IMR-90 (cell line): Measurements from ENCODE around the gene TVP23A. TPM values are rescaled to one million over a fixed set of nuclear protein-coding genes. Genes with fewer than 3 reads are reported as not detected.

ENCODE experiments used
- ATAC-seq: fragments of 200-7000 bp; cut with Tn5 transposase; 2 replicates; pipeline ENCODE4 v1.9.1; 2020; ENCODE audit warnings: low read depth, mild to moderate bottlenecking, moderate library complexity
- BruUV-seq: library from RNA; stranded (reverse); fragments of 400-500 nt; replicated peaks from 2 replicates; lab custom pipeline; 2021; lab: Mats Ljungman, UMichigan
- CTCF ChIA-PET: fragments of 300-600 bp; formaldehyde crosslinking; extraction: SDS; loops from one replicate; lab custom pipeline; 2021; ENCODE audit warnings: antibody characterized with exemption; lab: Yijun Ruan, JAX
- POLR2A ChIA-PET: fragments of 300-600 bp; sonication (Branson Sonifier 250); formaldehyde crosslinking; loops from one replicate; lab custom pipeline; 2022; ENCODE audit warnings: antibody characterized with exemption; ENCODE audit not compliant: unreplicated experiment; lab: Charles Lee
- DNase-seq: peaks from one replicate; pipeline ENCODE4 v3.0.0; 2013
- H2AFZ ChIP-seq: replicated peaks from 2 replicates; pipeline ENCODE3; 2013; ENCODE audit warnings: low read length, mild to moderate bottlenecking; ENCODE audit not compliant: poor library complexity
- H2AK5ac ChIP-seq: 2 replicates; pipeline ENCODE4 v1.6.1; 2013; ENCODE audit warnings: low read depth, low read length, inconsistent platforms
- H2AK9ac ChIP-seq: replicated peaks from 2 replicates; pipeline ENCODE3; 2013; ENCODE audit warnings: mild to moderate bottlenecking, low read depth, low read length, moderate library complexity; ENCODE audit not compliant: poor library complexity
- H2BK120ac ChIP-seq: 2 replicates; pipeline ENCODE4 v1.6.1; 2013; ENCODE audit warnings: low read depth, low read length, inconsistent platforms
- H2BK15ac ChIP-seq: 3 replicates; pipeline ENCODE4 v1.6.1; 2013; ENCODE audit warnings: low read depth, low read length, inconsistent platforms
- H2BK20ac ChIP-seq: 2 replicates; pipeline ENCODE4 v1.6.1; 2013; ENCODE audit warnings: low read depth, mild to moderate bottlenecking, inconsistent platforms, low read length, moderate library complexity
- H2BK5ac ChIP-seq: 2 replicates; pipeline ENCODE4 v1.6.1; 2013; ENCODE audit warnings: mild to moderate bottlenecking, low read depth, low read length, inconsistent platforms; ENCODE audit not compliant: poor library complexity, severe bottlenecking
- H3K14ac ChIP-seq: replicated peaks from 2 replicates; pipeline ENCODE4 v1.6.1; 2013; ENCODE audit warnings: low read depth, low read length, inconsistent platforms
- H3K18ac ChIP-seq: 2 replicates; pipeline ENCODE4 v1.6.1; 2013; ENCODE audit warnings: low read depth, low read length, control low read depth
- H3K23ac ChIP-seq: 2 replicates; pipeline ENCODE4 v1.6.1; 2013; ENCODE audit warnings: low read depth, low read length, inconsistent platforms
- H3K27ac ChIP-seq: 2 replicates; pipeline ENCODE4 v1.5.1; 2013; ENCODE audit warnings: mild to moderate bottlenecking, control low read depth, low read length; ENCODE audit not compliant: insufficient read depth
- H3K27me3 ChIP-seq: 2 replicates; pipeline ENCODE4 v1.6.1; 2013; ENCODE audit warnings: low read length; ENCODE audit not compliant: control insufficient read depth, insufficient read depth
- H3K36me3 ChIP-seq: 2 replicates; pipeline ENCODE4 v1.6.1; 2013; ENCODE audit warnings: low read length, mixed read lengths; ENCODE audit not compliant: control insufficient read depth, insufficient read depth
- H3K4ac ChIP-seq: 2 replicates; pipeline ENCODE4 v1.6.1; 2013; ENCODE audit warnings: low read depth, low read length, inconsistent platforms
- H3K4me1 ChIP-seq: 2 replicates; pipeline ENCODE4 v1.6.1; 2013; ENCODE audit warnings: low read length, mixed read lengths; ENCODE audit not compliant: control insufficient read depth, insufficient read depth
- H3K4me2 ChIP-seq: 2 replicates; pipeline ENCODE4 v1.6.1; 2013; ENCODE audit warnings: low read depth, mild to moderate bottlenecking, control low read depth, low read length, moderate library complexity
- H3K4me3 ChIP-seq: 2 replicates; pipeline ENCODE4 v1.5.1; 2013; ENCODE audit warnings: low read depth, mild to moderate bottlenecking, control low read depth, low read length, moderate library complexity; ENCODE audit not compliant: insufficient read depth
- H3K56ac ChIP-seq: 2 replicates; pipeline ENCODE4 v1.6.1; 2013; ENCODE audit warnings: low read length, inconsistent platforms; ENCODE audit not compliant: insufficient read depth; ENCODE audit errors: extremely low read depth
- H3K79me1 ChIP-seq, 2 experiments: 2 replicates each; pipeline ENCODE4 v1.6.1; 2013; ENCODE audit warnings: low read length in 2 of 2, inconsistent platforms in 1 of 2, low read depth in 1 of 2
- H3K9ac ChIP-seq: 2 replicates; pipeline ENCODE4 v1.6.1; 2013; ENCODE audit warnings: low read depth, low read length, control low read depth
- H3K9me1 ChIP-seq: 2 replicates; pipeline ENCODE4 v1.6.1; 2013; ENCODE audit warnings: low read length, inconsistent platforms; ENCODE audit not compliant: insufficient read depth
- H3K9me3 ChIP-seq: 2 replicates; pipeline ENCODE4 v1.6.1; 2013; ENCODE audit warnings: low read length; ENCODE audit not compliant: control insufficient read depth, insufficient read depth
- H4K20me1 ChIP-seq: 2 replicates; pipeline ENCODE4 v1.6.1; 2013; ENCODE audit warnings: low read length, inconsistent platforms; ENCODE audit not compliant: insufficient read depth
- H4K5ac ChIP-seq: 2 replicates; pipeline ENCODE4 v1.6.1; 2013; ENCODE audit warnings: mild to moderate bottlenecking, low read depth, low read length, control low read depth
- H4K8ac ChIP-seq, 2 experiments: 2 replicates each; pipeline ENCODE4 v1.6.1; 2013; ENCODE audit warnings: low read depth in 2 of 2, low read length in 2 of 2, control low read depth in 1 of 2, inconsistent platforms in 1 of 2
- H4K91ac ChIP-seq: 2 replicates; pipeline ENCODE4 v1.6.1; 2013; ENCODE audit warnings: low read depth, low read length, inconsistent platforms; ENCODE audit not compliant: insufficient read depth
- CEBPB ChIP-seq: IDR thresholded peaks from 2 replicates; pipeline ENCODE4 v1.6.1; 2012; ENCODE audit warnings: low read depth, low read length, improper control_type of control experiment
- CTCF ChIP-seq: conservative IDR thresholded peaks from 2 replicates; pipeline ENCODE4 v1.5.1; 2012; ENCODE audit warnings: mild to moderate bottlenecking, low read depth, low read length, improper control_type of control experiment
- FOS ChIP-seq: fragments of 150-350 bp; IDR thresholded peaks from 2 replicates; pipeline ENCODE4 v1.6.1; 2016; ENCODE audit warnings: low read depth, low read length
- MAFK ChIP-seq: IDR thresholded peaks from 2 replicates; pipeline ENCODE4 v1.6.1; 2012; ENCODE audit warnings: low read depth, low read length, improper control_type of control experiment
- MAZ ChIP-seq: IDR thresholded peaks from 2 replicates; pipeline ENCODE4 v1.6.1; 2012; ENCODE audit warnings: low read depth, mild to moderate bottlenecking, low read length, improper control_type of control experiment, moderate library complexity, borderline replicate concordance
- MXI1 ChIP-seq: IDR thresholded peaks from 2 replicates; pipeline ENCODE4 v1.6.1; 2012; ENCODE audit warnings: low read depth, mild to moderate bottlenecking, low read length, moderate library complexity, borderline replicate concordance
- POLR2A ChIP-seq: IDR thresholded peaks from 2 replicates; pipeline ENCODE4 v1.6.1; 2012; ENCODE audit warnings: mild to moderate bottlenecking, low read depth, low read length
- RAD21 ChIP-seq: IDR thresholded peaks from 2 replicates; pipeline ENCODE4 v1.6.1; 2012; ENCODE audit warnings: low read length, improper control_type of control experiment
- RCOR1 ChIP-seq: IDR thresholded peaks from 2 replicates; pipeline ENCODE4 v1.6.1; 2012; ENCODE audit warnings: mild to moderate bottlenecking, low read length, improper control_type of control experiment; ENCODE audit not compliant: insufficient replicate concordance
- SMC3 ChIP-seq: fragments of 150-350 bp; IDR thresholded peaks from 2 replicates; pipeline ENCODE4 v1.6.1; 2016; ENCODE audit warnings: low read depth, mild to moderate bottlenecking, antibody characterized with exemption, low read length, moderate library complexity
- USF2 ChIP-seq: fragments of 150-350 bp; IDR thresholded peaks from 2 replicates; pipeline ENCODE4 v1.6.1; 2017; ENCODE audit warnings: mild to moderate bottlenecking, antibody characterized with exemption, low read length, low read depth
- WGBS, 2 experiments: methylation state at CpG; one replicate each; pipeline versions ENCODE4 v1.1.5 to v1.1.7; 2013; ENCODE audit warnings: missing lambda C conversion rate in 2 of 2; ENCODE audit not compliant: insufficient read length in 1 of 2; ENCODE audit errors: extremely low coverage in 2 of 2; 5-methylcytosine and 5-hydroxymethylcytosine counted together
- dilution Hi-C: fragments of 300-500 bp; cut with HindIII; formaldehyde crosslinking; loops from one replicate; pipeline ENCODE4 v1.14.3; 2018; ENCODE audit warnings: low sequenced_read_pairs; ENCODE audit not compliant: unreplicated experiment
- in situ Hi-C: fragments of 300-500 bp; cut with MboI; formaldehyde crosslinking; loops from 3 replicates; pipeline ENCODE4 v1.14.3; 2019; ENCODE audit warnings: low sequenced_read_pairs, inconsistent platforms, mixed read lengths
- intact Hi-C: fragments of 100-400 bp; cut with micrococcal nuclease; formaldehyde crosslinking; loops from 2 replicates; pipeline ENCODE4 v1.10.0; 2022
- polyA plus RNA-seq, 3 experiments: library from polyadenylated mRNA; depleted of rRNA; stranded (reverse); fragments of >200 nt; gene quantifications; 2 replicates each; pipeline ENCODE4 v1.2.3, GENCODE V29; 2012; ENCODE audit warnings: low replicate concordance in 1 of 3
- total RNA-seq: library from RNA; depleted of rRNA; stranded (reverse); fragments of >200 nt; gene quantifications from 2 replicates; pipeline ENCODE4 v1.2.3, GENCODE V29; 2012

Gene TVP23A
- total and polyA plus RNA-seq, 2 of the 4 experiments (the other 2 are of a cell fraction): not detected

- Histone ChIP-seq H2BK20ac (no peak overlapping the region), H3K27ac (no peak overlapping the region), H4K5ac (no peak overlapping the region), H3K23ac (no peak overlapping the region), H2AFZ (no peak overlapping the region), H3K4me1 (peaks cover 9% of the 10 kb centered on the region), H3K9me3 (no peaks in the 10 kb centered on the region), H3K4ac (no peak overlapping the region), H3K4me2 (no peak overlapping the region), H2BK120ac (no peak overlapping the region), H4K91ac (no peak overlapping the region), H3K9ac (no peak overlapping the region), H2BK5ac (no peak overlapping the region), H2BK15ac (no peak overlapping the region), H3K18ac (no peak overlapping the region), H4K8ac (no peak overlapping the region), H4K20me1 (no peaks in the 10 kb centered on the region), H3K9me1 (peaks cover 17% of the 10 kb centered on the region; the same call in 1 of the 2 replicates), H3K4me3 (no peak overlapping the region), H3K27me3 (no peaks in the 10 kb centered on the region), H3K36me3 (peaks cover 13% of the 10 kb centered on the region), H2AK5ac (no peak overlapping the region), H3K56ac (no peak overlapping the region), H2AK9ac (peak overlapping the region; percentile 44), H3K79me1 (no peaks in the 10 kb centered on the region), H3K14ac (no peak overlapping the region)
- ATAC-seq (no peak), DNase-seq (no peak)
- 83% methylated on average over 1 of the region's 7 CpGs; no CpG with 5 or more reads in 1 of the 2 experiments for WGBS, 2 experiments
- CTCF ChIA-PET: no interaction called here
- BruUV-seq: no TSS peak
- POLR2A ChIA-PET: no interaction called here
- in situ Hi-C loops (loop anchor here (5.0 kb wide), 1 partner anchor 159 kb away; no protein-coding TSS in a partner anchor), dilution Hi-C loops (no loop called here), intact Hi-C loops (no loop called here)
- no peak for TF ChIP-seq MAZ
- no peak for TF ChIP-seq MAFK
- no peak for TF ChIP-seq MXI1
- TF ChIP-seq SMC3: no peak
- TF ChIP-seq CEBPB: no peak
- no peak for TF ChIP-seq FOS
- no peak for TF ChIP-seq RCOR1
- no peak for TF ChIP-seq USF2
- TF ChIP-seq CTCF: no peak
- TF ChIP-seq POLR2A: no peak
- no peak for TF ChIP-seq RAD21
Observed at GRCh38 chr16:10753670-10754069, 64.9 kb downstream of the TVP23A start.
